Stimulated activated CD4-positive, alpha-beta T cell treated with anti-CD3 and anti-CD28 coated beads, Interleukin-1b, Interleukin-23, amount 100 ng/mL, for 4 hours (primary cell): ENCODE results near the gene KLHL12.

Experiments
- DNase-seq, 2 donors: peaks; one replicate each; pipeline ENCODE4 v3.0.0-alpha.2; 2020; ENCODE audit warnings: low read depth in 2 of 2

The KLHL12 gene

GRCh38 chr1:202926581-202927491, at the start of gene KLHL12:
KLHL12 (minus strand) TSS chr1:202927234; CDS start chr1:202925162, 2,072 bp downstream.
- peak; percentile 91 to 92 for DNase-seq

GRCh38 chr1:202976633-202977032, 49.6 kb upstream of the KLHL12 start:
- DNase-seq = no peak

GRCh38 chr1:202974856-202975255, 47.8 kb upstream of the KLHL12 start:
- DNase-seq = no peak

- DNase-seq = no peak
These were observed 45.0 kb upstream of the KLHL12 start for GRCh38 chr1:202972046-202972445.

- no peak for DNase-seq
These were observed 41.9 kb upstream of the KLHL12 start for GRCh38 chr1:202968895-202969295.

GRCh38 chr1:202968351-202968750, 41.3 kb upstream of the KLHL12 start:
- DNase-seq = no peak

- no peak for DNase-seq
These were observed 40.7 kb upstream of the KLHL12 start for GRCh38 chr1:202967684-202968281.

GRCh38 chr1:202966006-202966898, 39.2 kb upstream of the KLHL12 start:
- DNase-seq = no peak

- no peak for DNase-seq
These were observed 38.4 kb upstream of the KLHL12 start for GRCh38 chr1:202965422-202965821.

GRCh38 chr1:202964791-202965410, 37.9 kb upstream of the KLHL12 start:
- no peak for DNase-seq

GRCh38 chr1:202961220-202961880, 34.3 kb upstream of the KLHL12 start:
- no peak for DNase-seq

- DNase-seq = no peak
These were observed 32.2 kb upstream of the KLHL12 start for GRCh38 chr1:202959276-202959620.

GRCh38 chr1:202958544-202959275, 31.7 kb upstream of the KLHL12 start:
- no peak for DNase-seq

GRCh38 chr1:202957733-202958543, 30.9 kb upstream of the KLHL12 start, which contains the start of gene ADIPOR1:
ADIPOR1 (minus strand) TSS chr1:202958312; CDS start chr1:202951070, 7,242 bp downstream.
- DNase-seq = peak; percentile 94

- no peak for DNase-seq
These were observed 29.9 kb upstream of the KLHL12 start for GRCh38 chr1:202956969-202957368.

GRCh38 chr1:202954057-202954745, 27.2 kb upstream of the KLHL12 start:
- DNase-seq = no peak

GRCh38 chr1:202953392-202953791, 26.4 kb upstream of the KLHL12 start:
- no peak for DNase-seq

GRCh38 chr1:202952818-202953217, 25.8 kb upstream of the KLHL12 start:
- no peak for DNase-seq

- no peak for DNase-seq
These were observed 25.1 kb upstream of the KLHL12 start for GRCh38 chr1:202952099-202952498.
